GM23338 (cell line): ENCODE data around the gene CMSS1. TPM values are rescaled to one million over a fixed set of nuclear protein-coding genes. Genes with fewer than 3 reads are reported as not detected.
A peak's percentile ranks its signal among the peaks of the same experiment; 100 is the strongest.

Experiments used
- ATAC-seq: fragments of 200-7000 bp; cut with Tn5 transposase; 3 replicates; pipeline ENCODE4 v1.9.1; 2020
- DNase-seq: peaks from one replicate; pipeline ENCODE4 v3.0.0-alpha.2; 2015; ENCODE audit warnings: low spot score
- H2AFZ ChIP-seq: fragments of 200-600 bp; sonication (generic); 2 replicates; pipeline ENCODE4 v1.8.0; 2016; ENCODE audit warnings: antibody characterized with exemption, mild to moderate bottlenecking, moderate library complexity
- H3F3A ChIP-seq: fragments of 200-600 bp; sonication (generic); replicated peaks from 2 replicates; pipeline ENCODE4 v1.8.0; 2017; ENCODE audit warnings: antibody characterized with exemption, mixed run types, low read depth
- H3K27ac ChIP-seq: fragments of 200-600 bp; sonication (generic); 2 replicates; pipeline ENCODE4 v1.6.1; 2016; ENCODE audit warnings: low read depth
- H3K27me3 ChIP-seq: fragments of 200-600 bp; sonication (generic); 2 replicates; pipeline ENCODE4 v1.8.0; 2016; ENCODE audit warnings: mild to moderate bottlenecking, mixed run types, moderate library complexity; ENCODE audit not compliant: insufficient read depth
- H3K36me3 ChIP-seq: fragments of 200-600 bp; sonication (generic); 2 replicates; pipeline ENCODE4 v1.8.0; 2016; ENCODE audit warnings: mild to moderate bottlenecking; ENCODE audit not compliant: insufficient read depth
- H3K4me1 ChIP-seq: fragments of 200-600 bp; sonication (generic); 2 replicates; pipeline ENCODE4 v1.8.0; 2016; ENCODE audit warnings: mild to moderate bottlenecking, moderate library complexity; ENCODE audit not compliant: insufficient read depth
- H3K4me2 ChIP-seq: fragments of 200-600 bp; sonication (generic); 2 replicates; pipeline ENCODE4 v1.7.1; 2017; ENCODE audit warnings: mixed run types
- H3K4me3 ChIP-seq: fragments of 200-600 bp; sonication (generic); 2 replicates; pipeline ENCODE4 v1.6.1; 2016; ENCODE audit warnings: mixed run types
- H3K79me2 ChIP-seq: fragments of 200-600 bp; sonication (generic); replicated peaks from 2 replicates; pipeline ENCODE4 v1.8.0; 2017; ENCODE audit warnings: mild to moderate bottlenecking; ENCODE audit not compliant: insufficient read depth
- H3K9me2 ChIP-seq: fragments of 200-600 bp; sonication (generic); 2 replicates; pipeline ENCODE4 v1.8.0; 2017; ENCODE audit not compliant: insufficient read depth
- H4K20me1 ChIP-seq: fragments of 200-600 bp; sonication (generic); replicated peaks from 2 replicates; pipeline ENCODE4 v1.8.0; 2017; ENCODE audit warnings: mild to moderate bottlenecking; ENCODE audit not compliant: insufficient read depth
- H3K27ac Mint-ChIP-seq: 2 replicates; pipeline ENCODE4 v1.8.0; 2020; ENCODE audit warnings: inconsistent platforms, mild to moderate bottlenecking, moderate library complexity, mixed read lengths
- H3K27me3 Mint-ChIP-seq: 3 replicates; pipeline ENCODE4 v1.8.0; 2022; ENCODE audit warnings: low read depth, mild to moderate bottlenecking, moderate library complexity, mixed read lengths, inconsistent platforms; ENCODE audit not compliant: insufficient read depth, poor library complexity
- H3K36me3 Mint-ChIP-seq: 3 replicates; pipeline ENCODE4 v1.8.0; 2021; ENCODE audit warnings: low read depth, mild to moderate bottlenecking, inconsistent platforms, moderate library complexity, mixed read lengths
- H3K4me1 Mint-ChIP-seq: 3 replicates; pipeline ENCODE4 v1.8.0; 2020; ENCODE audit warnings: mild to moderate bottlenecking, inconsistent platforms, mixed read lengths
- H3K4me3 Mint-ChIP-seq: 3 replicates; pipeline ENCODE4 v1.8.0; 2021; ENCODE audit warnings: moderate library complexity, mild to moderate bottlenecking, inconsistent platforms, mixed read lengths
- H3K9me3 Mint-ChIP-seq: 3 replicates; pipeline ENCODE4 v1.8.0; 2020; ENCODE audit warnings: moderate library complexity, mild to moderate bottlenecking, inconsistent platforms, mixed read lengths
- CTCF ChIP-seq, 2 experiments: fragments of 200-600 bp in 1 of 2; sonication (generic) in 1 of 2; conservative IDR thresholded peaks; 2 replicates each; pipeline versions ENCODE4 v1.5.1 to v1.6.1; 2016 to 2017; ENCODE audit warnings: antibody characterized with exemption in 2 of 2, low read depth in 2 of 2, mild to moderate bottlenecking in 2 of 2, moderate library complexity in 1 of 2
- EZH2 ChIP-seq: fragments of 200-600 bp; sonication (generic); IDR thresholded peaks from one replicate; pipeline ENCODE4 v1.8.0; 2017; ENCODE audit warnings: antibody characterized with exemption, mild to moderate bottlenecking, low read depth; ENCODE audit not compliant: unreplicated experiment
- JUNB ChIP-seq: IDR thresholded peaks from one replicate; pipeline ENCODE4 v1.6.1; 2016; ENCODE audit warnings: antibody characterized with exemption; ENCODE audit not compliant: unreplicated experiment
- NANOG ChIP-seq: IDR thresholded peaks from 2 replicates; pipeline ENCODE4 v1.6.1; 2016; ENCODE audit warnings: antibody characterized with exemption, borderline replicate concordance
- POLR2AphosphoS5 ChIP-seq: IDR thresholded peaks from 2 replicates; pipeline ENCODE4 v1.6.1; 2016; ENCODE audit warnings: antibody characterized with exemption, low read depth
- REST ChIP-seq: IDR thresholded peaks from one replicate; pipeline ENCODE4 v1.6.1; 2018; ENCODE audit warnings: antibody characterized with exemption; ENCODE audit not compliant: unreplicated experiment
- STAT1 ChIP-seq: IDR thresholded peaks from one replicate; pipeline ENCODE4 v1.6.1; 2016; ENCODE audit warnings: antibody characterized with exemption; ENCODE audit not compliant: unreplicated experiment
- ZNF114 ChIP-seq: fragments of 250-450 bp; sonication (Bioruptor Pico); IDR thresholded peaks from 2 replicates; pipeline ENCODE4 v1.5.0; 2020; ENCODE audit warnings: mild to moderate bottlenecking, moderate library complexity
- ZNF331 ChIP-seq: fragments of 250-450 bp; sonication (Bioruptor Pico); IDR thresholded peaks from 2 replicates; pipeline ENCODE4 v1.5.0; 2020; ENCODE audit warnings: low read depth, mild to moderate bottlenecking, moderate library complexity
- polyA plus RNA-seq: library from polyadenylated mRNA; unstranded; fragments of >200 nt; fragmentation: Nextera tagmentation; extraction: Ambion mirVana; gene quantifications from 2 replicates; pipeline ENCODE4 v1.2.1, GENCODE V29; 2016
- total RNA-seq: library from RNA; depleted of rRNA; stranded (reverse); fragments of >200 nt; shearing (Covaris generic); gene quantifications from 2 replicates; pipeline ENCODE4 v1.2.3, GENCODE V29; 2014

The CMSS1 gene
- total and polyA plus RNA-seq, 2 experiments from 2014 or later: 39.4 to 187 TPM

DNA sequence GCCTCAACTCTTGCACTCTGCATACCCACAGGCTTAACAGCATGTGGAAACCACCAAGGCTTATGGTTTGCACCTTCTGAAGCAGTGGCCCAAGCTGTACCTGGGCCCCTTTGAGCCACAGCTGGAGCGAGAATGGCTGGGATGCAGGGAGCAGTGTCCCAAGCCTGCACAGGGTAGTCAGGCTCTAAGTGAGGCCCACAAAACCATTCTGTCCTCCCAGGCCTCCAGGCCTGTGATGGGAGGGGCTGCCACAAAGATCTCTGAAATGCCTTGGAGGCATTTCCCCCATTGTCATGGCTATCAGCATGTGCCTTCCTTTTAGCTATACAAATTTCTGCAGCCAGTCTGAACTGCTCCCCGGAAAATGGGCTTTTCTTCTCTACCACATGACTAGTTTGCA is 12.5 kb upstream of the CMSS1 start (continued):
- TF ChIP-seq JUNB: no peak
- no peak for TF ChIP-seq NANOG
- TF ChIP-seq ZNF114 (CRISPR knock-in tag): no peak
- TF ChIP-seq EZH2: no peak
- TF ChIP-seq STAT1: no peak
- TF ChIP-seq POLR2AphosphoS5: no peak

GRCh38 chr3:99808163-99808794 is 9.4 kb upstream of the CMSS1 start:
- Mint-ChIP-seq H3K4me1 (no peaks in the 10 kb centered on the region), H3K9me3 (peaks cover 34% of the 10 kb centered on the region), H3K27me3 (no peaks in the 10 kb centered on the region), H3K27ac (no peak overlapping the region), H3K4me3 (no peak overlapping the region), H3K36me3 (peaks cover 31% of the 10 kb centered on the region)
- no peaks in the 10 kb centered on the region for H3K36me3 ChIP-seq
- no peak overlapping the region for H3K27ac ChIP-seq
- no peaks in the 10 kb centered on the region for H3K79me2 ChIP-seq
- ATAC-seq: peak; percentile 63
- H3K4me3 ChIP-seq: no peak overlapping the region
- H3K4me1 ChIP-seq: no peaks in the 10 kb centered on the region
- H3F3A ChIP-seq: no peaks in the 10 kb centered on the region
- H2AFZ ChIP-seq: no peak overlapping the region
- peak; percentile 88 for TF ChIP-seq CTCF (conservative IDR thresholded peaks at IDR 0.05; ENCODE audit: low read depth in 2 of 2)
- no peak for TF ChIP-seq REST
- TF ChIP-seq NANOG: no peak
- no peak for TF ChIP-seq EZH2
- no peak for TF ChIP-seq ZNF331 (CRISPR knock-in tag)
- no peak for TF ChIP-seq ZNF114 (CRISPR knock-in tag)
- H3K27me3 ChIP-seq: no peaks in the 10 kb centered on the region
- no peaks in the 10 kb centered on the region for H3K9me2 ChIP-seq
- H4K20me1 ChIP-seq: no peaks in the 10 kb centered on the region
- H3K4me2 ChIP-seq: no peak overlapping the region
- DNase-seq: peak; percentile 86
